HG02759 (cell line): ENCODE measurements around the gene FUBP3.

Experiments
- ATAC-seq: cut with Tn5 transposase; IDR thresholded peaks from one replicate; pipeline ENCODE4 v1.9.1; 2021; ENCODE audit warnings: mild to moderate bottlenecking, moderate library complexity; ENCODE audit not compliant: unreplicated experiment

Gene FUBP3

GRCh38 chr9:130606887-130607600 lies 27.7 kb downstream of the FUBP3 start:
- ATAC-seq = no peak

GRCh38 chr9:130607640-130608420 lies 28.5 kb downstream of the FUBP3 start:
- ATAC-seq = no peak

GRCh38 chr9:130608554-130609134 lies 29.3 kb downstream of the FUBP3 start:
- ATAC-seq = no peak

- no peak for ATAC-seq
Observed at GRCh38 chr9:130609163-130609562, 29.8 kb downstream of the FUBP3 start.

GRCh38 chr9:130610862-130611707 lies 31.7 kb downstream of the FUBP3 start:
- no peak for ATAC-seq

- no peak for ATAC-seq
Observed at GRCh38 chr9:130616451-130616850, 37.1 kb downstream of the FUBP3 start.

GRCh38 chr9:130623466-130623865 lies 44.1 kb downstream of the FUBP3 start:
- no peak for ATAC-seq

GRCh38 chr9:130624154-130624553 lies 44.8 kb downstream of the FUBP3 start:
- ATAC-seq = no peak

- ATAC-seq = no peak
Observed at GRCh38 chr9:130626249-130626996, 47.0 kb downstream of the FUBP3 start.

GRCh38 chr9:130627051-130627450 lies 47.7 kb downstream of the FUBP3 start:
- ATAC-seq = no peak

- no peak for ATAC-seq
Observed at GRCh38 chr9:130627896-130628792, 48.8 kb downstream of the FUBP3 start.

- ATAC-seq = no peak
Observed at GRCh38 chr9:130629443-130630070, 50.2 kb downstream of the FUBP3 start.

GRCh38 chr9:130630071-130630450 lies 50.7 kb downstream of the FUBP3 start:
- no peak for ATAC-seq

GRCh38 chr9:130630506-130631330 lies 51.3 kb downstream of the FUBP3 start:
- ATAC-seq = no peak

- no peak for ATAC-seq
Observed at GRCh38 chr9:130631331-130632080, 52.1 kb downstream of the FUBP3 start.

- no peak for ATAC-seq
Observed at GRCh38 chr9:130632081-130632710, 52.8 kb downstream of the FUBP3 start.

GRCh38 chr9:130632841-130633240 lies 53.5 kb downstream of the FUBP3 start:
- ATAC-seq = no peak
